Measurements from ENCODE around the gene CNKSR1.

Gene CNKSR1

GRCh38 chr1:26234644-26235370 is 57.5 kb downstream of the CNKSR1 start:
- DNase-seq = no peak

DNA sequence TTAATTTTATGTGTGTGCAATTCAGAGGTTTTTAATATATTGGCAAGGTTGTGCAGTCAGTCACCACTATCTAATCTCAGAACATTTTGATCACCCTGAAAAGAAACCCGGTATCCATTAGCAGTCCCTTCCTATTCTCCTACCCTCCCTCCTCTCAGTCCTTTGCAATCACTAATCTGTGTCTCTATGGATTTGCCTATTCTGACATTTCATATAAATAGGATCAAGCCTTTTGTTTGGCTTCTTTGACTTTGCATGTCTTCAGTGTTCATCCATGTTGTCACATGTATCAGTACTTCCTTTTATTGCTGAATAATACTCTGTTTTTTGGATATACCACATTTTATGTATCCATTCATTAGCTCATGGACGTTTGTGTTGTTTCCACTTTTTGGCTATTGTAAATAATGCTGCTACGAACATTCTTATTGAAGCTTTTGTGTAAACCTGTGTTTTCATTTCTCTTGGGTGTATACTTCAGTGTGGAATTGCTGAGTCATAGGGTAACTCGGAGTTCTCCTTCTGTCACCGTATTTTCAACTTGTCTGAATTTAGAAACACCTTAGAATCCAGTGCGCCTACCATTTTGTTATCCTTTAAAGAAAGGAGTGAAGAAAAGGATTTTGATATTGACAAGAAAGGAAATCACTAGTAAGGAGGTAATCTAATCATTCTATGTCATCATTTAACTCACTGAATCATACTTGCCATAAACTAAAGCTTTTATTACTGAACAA is 60.1 kb downstream of the CNKSR1 start:
- no peak for DNase-seq

All from NCI-H1694 (cell line).